Neuronal stem cell (in vitro differentiated cells): Measurements from ENCODE around the gene PWWP2B.

Experiments used
- DNase-seq: peaks from one replicate; pipeline ENCODE4 v3.0.0-alpha.2; 2013; ENCODE audit warnings: low spot score
- H2AFZ ChIP-seq: one replicate; pipeline ENCODE4 v1.6.1; 2013; ENCODE audit warnings: mild to moderate bottlenecking, low read length, inconsistent platforms
- H2AK5ac ChIP-seq: 2 replicates; pipeline ENCODE4 v1.6.1; 2013; ENCODE audit warnings: low read depth, mild to moderate bottlenecking, inconsistent platforms, low read length, moderate library complexity, mixed read lengths
- H2BK120ac ChIP-seq: 2 replicates; pipeline ENCODE4 v1.6.1; 2013; ENCODE audit warnings: low read depth, mild to moderate bottlenecking, inconsistent platforms, low read length, moderate library complexity, mixed read lengths
- H2BK12ac ChIP-seq: one replicate; pipeline ENCODE4 v1.6.1; 2013; ENCODE audit warnings: low read length, inconsistent platforms
- H2BK15ac ChIP-seq: 2 replicates; pipeline ENCODE4 v1.6.1; 2013; ENCODE audit warnings: mild to moderate bottlenecking, low read length, inconsistent platforms, mixed read lengths
- H2BK5ac ChIP-seq: one replicate; pipeline ENCODE4 v1.6.1; 2013; ENCODE audit warnings: inconsistent platforms, mild to moderate bottlenecking, low read length, moderate library complexity
- H3K14ac ChIP-seq: one replicate; pipeline ENCODE4 v1.6.1; 2013; ENCODE audit warnings: low read length, inconsistent platforms
- H3K18ac ChIP-seq: 2 replicates; pipeline ENCODE4 v1.6.1; 2013; ENCODE audit warnings: low read length, inconsistent platforms
- H3K23ac ChIP-seq: 2 replicates; pipeline ENCODE4 v1.6.1; 2013; ENCODE audit warnings: low read depth, mild to moderate bottlenecking, mixed read lengths, low read length, inconsistent platforms; ENCODE audit not compliant: poor library complexity
- H3K27ac ChIP-seq: replicated peaks from 3 replicates; pipeline ENCODE4 v1.5.1; 2013; ENCODE audit warnings: low read length, inconsistent platforms
- H3K27me3 ChIP-seq, 3 experiments: 2 replicates each; pipeline ENCODE4 v1.6.1; 2013; ENCODE audit warnings: low read length in 3 of 3, mild to moderate bottlenecking in 2 of 3, inconsistent platforms in 1 of 3, low read depth in 1 of 3, mixed read lengths in 1 of 3, moderate library complexity in 1 of 3; ENCODE audit not compliant: control insufficient read depth in 3 of 3, insufficient read depth in 3 of 3
- H3K36me3 ChIP-seq, 2 donors: replicated peaks in 1 of 2; 2 replicates each; pipeline ENCODE4 v1.6.1; 2013; ENCODE audit warnings: low read length in 2 of 2; ENCODE audit not compliant: control insufficient read depth in 2 of 2, insufficient read depth in 2 of 2
- H3K4ac ChIP-seq: 2 replicates; pipeline ENCODE4 v1.6.1; 2013; ENCODE audit warnings: inconsistent platforms, mild to moderate bottlenecking, low read length, moderate library complexity
- H3K4me1 ChIP-seq, 2 donors: 1 replicate in 1 of 2; 2 replicates in 1 of 2; pipeline ENCODE4 v1.6.1; 2013; ENCODE audit warnings: low read length in 2 of 2, low read depth in 1 of 2; ENCODE audit not compliant: control insufficient read depth in 2 of 2, insufficient read depth in 1 of 2
- H3K4me2 ChIP-seq: one replicate; pipeline ENCODE4 v1.6.1; 2013; ENCODE audit warnings: mild to moderate bottlenecking, low read length, inconsistent platforms; ENCODE audit not compliant: insufficient read depth, poor library complexity, severe bottlenecking
- H3K4me3 ChIP-seq, 2 donors: 2 replicates each; pipeline ENCODE4 v1.5.1; 2013; ENCODE audit warnings: low read length in 2 of 2, mild to moderate bottlenecking in 2 of 2, inconsistent platforms in 1 of 2, moderate library complexity in 1 of 2
- H3K79me1 ChIP-seq: one replicate; pipeline ENCODE4 v1.6.1; 2013; ENCODE audit warnings: low read depth, mild to moderate bottlenecking, inconsistent platforms, low read length, moderate library complexity
- H3K9ac ChIP-seq: one replicate; pipeline ENCODE4 v1.6.1; 2013; ENCODE audit warnings: mild to moderate bottlenecking, low read depth, low read length, inconsistent platforms; ENCODE audit not compliant: poor library complexity
- H3K9me3 ChIP-seq, 2 donors: replicated peaks in 1 of 2; 2 replicates each; pipeline versions ENCODE3 to v1.6.1; 2013; ENCODE audit warnings: low read length in 2 of 2, mild to moderate bottlenecking in 2 of 2, inconsistent platforms in 1 of 2, low read depth in 1 of 2, mixed read lengths in 1 of 2, moderate library complexity in 1 of 2; ENCODE audit not compliant: control insufficient read depth in 2 of 2, insufficient read depth in 1 of 2
- H4K8ac ChIP-seq: one replicate; pipeline ENCODE4 v1.6.1; 2013; ENCODE audit warnings: low read depth, mild to moderate bottlenecking, inconsistent platforms, low read length, moderate library complexity
- H4K91ac ChIP-seq: one replicate; pipeline ENCODE4 v1.6.1; 2013; ENCODE audit warnings: low read length, low read depth, mild to moderate bottlenecking, inconsistent platforms; ENCODE audit not compliant: poor library complexity
- WGBS, 2 donors: extraction: QIAGEN DNeasy Blood & Tissue Kit; methylation state at CpG; one replicate each; pipeline ENCODE4 v1.1.7; 2013; ENCODE audit warnings: missing lambda C conversion rate in 2 of 2, mixed read lengths in 1 of 2; ENCODE audit not compliant: insufficient read length in 2 of 2, insufficient replicate concordance in 1 of 2; ENCODE audit errors: extremely low coverage in 2 of 2; 5-methylcytosine and 5-hydroxymethylcytosine counted together

PWWP2B gene

GRCh38 chr10:132403511-132404168 is 6.6 kb downstream of the PWWP2B start:
- Histone ChIP-seq H3K79me1 (peaks cover 2% of the 10 kb centered on the region), H2AFZ (no peak overlapping the region), H3K36me3 (peaks cover 0 to 20% of the 10 kb centered on the region in 2 donors), H2BK12ac (no peak overlapping the region), H2AK5ac (no peak overlapping the region), H4K8ac (no peak overlapping the region), H3K14ac (no peak overlapping the region), H4K91ac (no peak overlapping the region), H3K9me3 (no peaks in the 10 kb centered on the region), H3K27me3 (peaks cover 0 to 1% (median 0%) of the 10 kb centered on the region in 3 experiments), H2BK120ac (no peak overlapping the region), H2BK5ac (no peak overlapping the region), H3K23ac (peak overlapping the region; percentile 37), H2BK15ac (no peak overlapping the region), H3K18ac (no peak overlapping the region), H3K9ac (no peak overlapping the region), H3K27ac (no peak overlapping the region), H3K4me1 (peaks cover 0 to 10% of the 10 kb centered on the region in 2 donors), H3K4me3 (no peak overlapping the region), H3K4me2 (no peak overlapping the region), H3K4ac (no peak overlapping the region)
- WGBS, 2 donors: no CpG with 5 or more reads among the region's 25 CpGs
- DNase-seq: no peak

GRCh38 chr10:132404169-132404880 is 7.3 kb downstream of the PWWP2B start:
- peak overlapping the region; percentile 21 for H3K9ac ChIP-seq
- no peak overlapping the region for H4K91ac ChIP-seq
- H3K4ac ChIP-seq: no peak overlapping the region
- H3K4me2 ChIP-seq: no peak overlapping the region
- no peak overlapping the region for H4K8ac ChIP-seq
- H3K27me3 ChIP-seq: no peaks in the 10 kb centered on the region
- peak overlapping the region; percentile 37 for H2AK5ac ChIP-seq
- H3K27ac ChIP-seq: no peak overlapping the region
- DNase-seq: no peak
- H3K4me3 ChIP-seq: no peak overlapping the region
- H2BK120ac ChIP-seq: no peak overlapping the region
- no peak overlapping the region for H2AFZ ChIP-seq
- peaks cover 2% of the 10 kb centered on the region for H3K79me1 ChIP-seq
- H3K4me1 ChIP-seq: peaks cover 0 to 11% of the 10 kb centered on the region in 2 donors
- H3K36me3 ChIP-seq: peaks cover 0 to 20% of the 10 kb centered on the region in 2 donors
- H3K18ac ChIP-seq: peak overlapping the region; percentile 71
- no peaks in the 10 kb centered on the region for H3K9me3 ChIP-seq
- H3K23ac ChIP-seq: peak overlapping the region; percentile 65
- H2BK15ac ChIP-seq: no peak overlapping the region
- no peak overlapping the region for H2BK12ac ChIP-seq
- H2BK5ac ChIP-seq: no peak overlapping the region
- H3K14ac ChIP-seq: peak overlapping the region; percentile 71
- no CpG with 5 or more reads among the region's 32 CpGs for WGBS, 2 donors

GRCh38 chr10:132404911-132405462 is 8.0 kb downstream of the PWWP2B start:
- no peak overlapping the region for H4K8ac ChIP-seq
- no peak overlapping the region for H3K9ac ChIP-seq
- H3K9me3 ChIP-seq: no peaks in the 10 kb centered on the region
- H3K4me2 ChIP-seq: no peak overlapping the region
- H3K4me3 ChIP-seq: no peak overlapping the region
- H3K27ac ChIP-seq: no peak overlapping the region
- H4K91ac ChIP-seq: no peak overlapping the region
- H3K4ac ChIP-seq: no peak overlapping the region
- H2AK5ac ChIP-seq: no peak overlapping the region
- H3K4me1 ChIP-seq: peaks cover 0 to 11% of the 10 kb centered on the region in 2 donors
- no peak overlapping the region for H2BK5ac ChIP-seq
- no peak overlapping the region for H2BK120ac ChIP-seq
- no CpG with 5 or more reads among the region's 54 CpGs for WGBS, 2 donors
- no peak overlapping the region for H2AFZ ChIP-seq
- H2BK15ac ChIP-seq: no peak overlapping the region
- H3K36me3 ChIP-seq: peaks cover 0 to 20% of the 10 kb centered on the region in 2 donors
- H3K23ac ChIP-seq: peak overlapping the region; percentile 43
- H3K27me3 ChIP-seq: no peaks in the 10 kb centered on the region
- peak overlapping the region; percentile 4 for H3K18ac ChIP-seq
- H2BK12ac ChIP-seq: no peak overlapping the region
- peaks cover 2% of the 10 kb centered on the region for H3K79me1 ChIP-seq
- H3K14ac ChIP-seq: peak overlapping the region; percentile 71
- DNase-seq: no peak

- peak overlapping the region; percentile 56 for H3K14ac ChIP-seq
- no peak overlapping the region for H2BK120ac ChIP-seq
- WGBS, 2 donors: no CpG with 5 or more reads among the region's 53 CpGs
- no peak overlapping the region for H2AK5ac ChIP-seq
- H3K4me3 ChIP-seq: no peak overlapping the region
- no peak overlapping the region for H2BK12ac ChIP-seq
- H3K36me3 ChIP-seq: peaks cover 0 to 20% of the 10 kb centered on the region in 2 donors
- no peaks in the 10 kb centered on the region for H3K27me3 ChIP-seq
- H3K27ac ChIP-seq: no peak overlapping the region
- H4K91ac ChIP-seq: no peak overlapping the region
- no peak overlapping the region for H2AFZ ChIP-seq
- no peak overlapping the region for H2BK5ac ChIP-seq
- peaks cover 2% of the 10 kb centered on the region for H3K79me1 ChIP-seq
- no peaks in the 10 kb centered on the region for H3K9me3 ChIP-seq
- no peak overlapping the region for H3K4ac ChIP-seq
- H3K18ac ChIP-seq: peak overlapping the region; percentile 11
- peaks cover 0 to 11% of the 10 kb centered on the region in 2 donors for H3K4me1 ChIP-seq
- no peak overlapping the region for H3K9ac ChIP-seq
- no peak overlapping the region for H4K8ac ChIP-seq
- peak overlapping the region; percentile 43 for H3K23ac ChIP-seq
- no peak for DNase-seq
- no peak overlapping the region for H3K4me2 ChIP-seq
- no peak overlapping the region for H2BK15ac ChIP-seq
These were observed 8.5 kb downstream of the PWWP2B start for GRCh38 chr10:132405463-132405991.
